GM23338 (cell line): Measurements from ENCODE around the gene GNB1. TPM values are rescaled to one million over a fixed set of nuclear protein-coding genes. Genes with fewer than 3 reads are reported as not detected.

Experiments used
- ATAC-seq: fragments of 200-7000 bp; cut with Tn5 transposase; 3 replicates; pipeline ENCODE4 v1.9.1; 2020
- DNase-seq: peaks from one replicate; pipeline ENCODE4 v3.0.0-alpha.2; 2015; ENCODE audit warnings: low spot score
- H2AFZ ChIP-seq: fragments of 200-600 bp; sonication (generic); 2 replicates; pipeline ENCODE4 v1.8.0; 2016; ENCODE audit warnings: antibody characterized with exemption, mild to moderate bottlenecking, moderate library complexity
- H3F3A ChIP-seq: fragments of 200-600 bp; sonication (generic); replicated peaks from 2 replicates; pipeline ENCODE4 v1.8.0; 2017; ENCODE audit warnings: antibody characterized with exemption, mixed run types, low read depth
- H3K27ac ChIP-seq: fragments of 200-600 bp; sonication (generic); 2 replicates; pipeline ENCODE4 v1.6.1; 2016; ENCODE audit warnings: low read depth
- H3K27me3 ChIP-seq: fragments of 200-600 bp; sonication (generic); 2 replicates; pipeline ENCODE4 v1.8.0; 2016; ENCODE audit warnings: mild to moderate bottlenecking, mixed run types, moderate library complexity; ENCODE audit not compliant: insufficient read depth
- H3K36me3 ChIP-seq: fragments of 200-600 bp; sonication (generic); 2 replicates; pipeline ENCODE4 v1.8.0; 2016; ENCODE audit warnings: mild to moderate bottlenecking; ENCODE audit not compliant: insufficient read depth
- H3K4me1 ChIP-seq: fragments of 200-600 bp; sonication (generic); 2 replicates; pipeline ENCODE4 v1.8.0; 2016; ENCODE audit warnings: mild to moderate bottlenecking, moderate library complexity; ENCODE audit not compliant: insufficient read depth
- H3K4me2 ChIP-seq: fragments of 200-600 bp; sonication (generic); 2 replicates; pipeline ENCODE4 v1.7.1; 2017; ENCODE audit warnings: mixed run types
- H3K4me3 ChIP-seq: fragments of 200-600 bp; sonication (generic); 2 replicates; pipeline ENCODE4 v1.6.1; 2016; ENCODE audit warnings: mixed run types
- H3K79me2 ChIP-seq: fragments of 200-600 bp; sonication (generic); replicated peaks from 2 replicates; pipeline ENCODE4 v1.8.0; 2017; ENCODE audit warnings: mild to moderate bottlenecking; ENCODE audit not compliant: insufficient read depth
- H3K9me2 ChIP-seq: fragments of 200-600 bp; sonication (generic); 2 replicates; pipeline ENCODE4 v1.8.0; 2017; ENCODE audit not compliant: insufficient read depth
- H4K20me1 ChIP-seq: fragments of 200-600 bp; sonication (generic); replicated peaks from 2 replicates; pipeline ENCODE4 v1.8.0; 2017; ENCODE audit warnings: mild to moderate bottlenecking; ENCODE audit not compliant: insufficient read depth
- H3K27ac Mint-ChIP-seq: 2 replicates; pipeline ENCODE4 v1.8.0; 2020; ENCODE audit warnings: inconsistent platforms, mild to moderate bottlenecking, moderate library complexity, mixed read lengths
- H3K27me3 Mint-ChIP-seq: 3 replicates; pipeline ENCODE4 v1.8.0; 2022; ENCODE audit warnings: low read depth, mild to moderate bottlenecking, moderate library complexity, mixed read lengths, inconsistent platforms; ENCODE audit not compliant: insufficient read depth, poor library complexity
- H3K36me3 Mint-ChIP-seq: 3 replicates; pipeline ENCODE4 v1.8.0; 2021; ENCODE audit warnings: low read depth, mild to moderate bottlenecking, inconsistent platforms, moderate library complexity, mixed read lengths
- H3K4me1 Mint-ChIP-seq: 3 replicates; pipeline ENCODE4 v1.8.0; 2020; ENCODE audit warnings: mild to moderate bottlenecking, inconsistent platforms, mixed read lengths
- H3K4me3 Mint-ChIP-seq: 3 replicates; pipeline ENCODE4 v1.8.0; 2021; ENCODE audit warnings: moderate library complexity, mild to moderate bottlenecking, inconsistent platforms, mixed read lengths
- H3K9me3 Mint-ChIP-seq: 3 replicates; pipeline ENCODE4 v1.8.0; 2020; ENCODE audit warnings: moderate library complexity, mild to moderate bottlenecking, inconsistent platforms, mixed read lengths
- CREB1 ChIP-seq: fragments of 250-450 bp; sonication (Bioruptor Pico); IDR thresholded peaks from 2 replicates; pipeline ENCODE4 v1.5.0; 2020; ENCODE audit warnings: low read depth, mild to moderate bottlenecking, moderate library complexity
- EZH2 ChIP-seq: fragments of 200-600 bp; sonication (generic); IDR thresholded peaks from one replicate; pipeline ENCODE4 v1.8.0; 2017; ENCODE audit warnings: antibody characterized with exemption, mild to moderate bottlenecking, low read depth; ENCODE audit not compliant: unreplicated experiment
- EZH2phosphoT487 ChIP-seq: fragments of 200-600 bp; sonication (generic); IDR thresholded peaks from one replicate; pipeline ENCODE4 v1.8.1; 2018; ENCODE audit warnings: antibody characterized with exemption; ENCODE audit not compliant: unreplicated experiment
- JUNB ChIP-seq: IDR thresholded peaks from one replicate; pipeline ENCODE4 v1.6.1; 2016; ENCODE audit warnings: antibody characterized with exemption; ENCODE audit not compliant: unreplicated experiment
- NANOG ChIP-seq: IDR thresholded peaks from 2 replicates; pipeline ENCODE4 v1.6.1; 2016; ENCODE audit warnings: antibody characterized with exemption, borderline replicate concordance
- POLR2AphosphoS5 ChIP-seq: IDR thresholded peaks from 2 replicates; pipeline ENCODE4 v1.6.1; 2016; ENCODE audit warnings: antibody characterized with exemption, low read depth
- STAT1 ChIP-seq: IDR thresholded peaks from one replicate; pipeline ENCODE4 v1.6.1; 2016; ENCODE audit warnings: antibody characterized with exemption; ENCODE audit not compliant: unreplicated experiment
- ZNF114 ChIP-seq: fragments of 250-450 bp; sonication (Bioruptor Pico); IDR thresholded peaks from 2 replicates; pipeline ENCODE4 v1.5.0; 2020; ENCODE audit warnings: mild to moderate bottlenecking, moderate library complexity
- ZNF331 ChIP-seq: fragments of 250-450 bp; sonication (Bioruptor Pico); IDR thresholded peaks from 2 replicates; pipeline ENCODE4 v1.5.0; 2020; ENCODE audit warnings: low read depth, mild to moderate bottlenecking, moderate library complexity
- polyA plus RNA-seq: library from polyadenylated mRNA; unstranded; fragments of >200 nt; fragmentation: Nextera tagmentation; extraction: Ambion mirVana; gene quantifications from 2 replicates; pipeline ENCODE4 v1.2.1, GENCODE V29; 2016
- total RNA-seq: library from RNA; depleted of rRNA; stranded (reverse); fragments of >200 nt; shearing (Covaris generic); gene quantifications from 2 replicates; pipeline ENCODE4 v1.2.3, GENCODE V29; 2014
- TF ChIP-seq, protein P1 (sequence below), 2 experiments: fragments of 200-600 bp in 1 of 2; sonication (generic) in 1 of 2; conservative IDR thresholded peaks; 2 replicates each; pipeline versions ENCODE4 v1.5.1 to v1.6.1; 2016 to 2017; ENCODE audit warnings: antibody characterized with exemption in 2 of 2, low read depth in 2 of 2, mild to moderate bottlenecking in 2 of 2, moderate library complexity in 1 of 2
- TF ChIP-seq, protein P2 (sequence below): fragments of 250-450 bp; sonication (Bioruptor Pico); IDR thresholded peaks from 2 replicates; pipeline ENCODE4 v1.5.0; 2020; ENCODE audit warnings: mild to moderate bottlenecking, moderate library complexity
- TF ChIP-seq, protein P3 (sequence below): IDR thresholded peaks from one replicate; pipeline ENCODE4 v1.6.1; 2018; ENCODE audit warnings: antibody characterized with exemption; ENCODE audit not compliant: unreplicated experiment
- TF ChIP-seq, protein P4 (sequence below): IDR thresholded peaks from 2 replicates; pipeline ENCODE4 v1.6.1; 2016; ENCODE audit warnings: antibody characterized with exemption

Gene GNB1
- total and polyA plus RNA-seq, 2 experiments from 2014 or later: 65.4 to 138 TPM

DNA sequence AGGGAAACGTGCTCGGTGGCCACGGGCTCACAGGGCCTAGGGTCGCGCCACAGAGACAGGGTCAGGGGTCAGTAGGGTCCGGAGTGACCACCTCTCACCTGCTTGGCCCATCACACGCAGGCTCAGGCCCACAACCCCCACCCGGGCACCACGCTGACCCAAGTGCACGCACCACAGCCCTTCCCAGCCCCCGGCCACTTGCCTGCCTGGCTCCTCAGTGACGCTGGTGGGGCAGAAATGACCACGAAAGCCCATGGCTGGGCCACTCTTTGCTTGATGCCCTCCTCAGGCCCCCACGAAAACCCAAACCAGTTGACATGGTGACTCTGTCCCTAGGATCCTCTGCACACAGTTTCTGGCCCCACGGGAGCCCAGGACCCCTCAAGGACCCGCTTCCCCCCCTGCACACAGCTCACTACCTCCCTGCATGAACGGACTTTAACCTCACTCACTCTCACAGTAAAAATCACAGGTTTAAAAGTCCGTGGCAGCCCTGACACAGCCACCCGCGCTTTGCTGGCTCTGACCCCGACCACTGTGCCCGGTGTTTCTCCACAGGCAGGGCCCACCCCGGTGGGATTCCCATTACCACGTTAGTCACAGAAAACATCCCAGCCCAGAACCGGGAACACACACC, 133.3 kb downstream of the GNB1 start:
- Mint-ChIP-seq H3K4me3 (no peak overlapping the region; the same call in 2 of the 3 replicates), H3K27me3 (peaks cover 15% of the 10 kb centered on the region), H3K4me1 (peaks cover 1% of the 10 kb centered on the region; the same call in 2 of the 3 replicates), H3K9me3 (no peaks in the 10 kb centered on the region), H3K27ac (peak overlapping the region; percentile 53; the same call in 1 of the 2 replicates), H3K36me3 (peaks cover 73% of the 10 kb centered on the region)
- ATAC-seq (no peak), DNase-seq (no peak)
- no peak for TF ChIP-seq EZH2phosphoT487
- TF ChIP-seq, protein P1, sequence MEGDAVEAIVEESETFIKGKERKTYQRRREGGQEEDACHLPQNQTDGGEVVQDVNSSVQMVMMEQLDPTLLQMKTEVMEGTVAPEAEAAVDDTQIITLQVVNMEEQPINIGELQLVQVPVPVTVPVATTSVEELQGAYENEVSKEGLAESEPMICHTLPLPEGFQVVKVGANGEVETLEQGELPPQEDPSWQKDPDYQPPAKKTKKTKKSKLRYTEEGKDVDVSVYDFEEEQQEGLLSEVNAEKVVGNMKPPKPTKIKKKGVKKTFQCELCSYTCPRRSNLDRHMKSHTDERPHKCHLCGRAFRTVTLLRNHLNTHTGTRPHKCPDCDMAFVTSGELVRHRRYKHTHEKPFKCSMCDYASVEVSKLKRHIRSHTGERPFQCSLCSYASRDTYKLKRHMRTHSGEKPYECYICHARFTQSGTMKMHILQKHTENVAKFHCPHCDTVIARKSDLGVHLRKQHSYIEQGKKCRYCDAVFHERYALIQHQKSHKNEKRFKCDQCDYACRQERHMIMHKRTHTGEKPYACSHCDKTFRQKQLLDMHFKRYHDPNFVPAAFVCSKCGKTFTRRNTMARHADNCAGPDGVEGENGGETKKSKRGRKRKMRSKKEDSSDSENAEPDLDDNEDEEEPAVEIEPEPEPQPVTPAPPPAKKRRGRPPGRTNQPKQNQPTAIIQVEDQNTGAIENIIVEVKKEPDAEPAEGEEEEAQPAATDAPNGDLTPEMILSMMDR (conservative IDR thresholded peaks at IDR 0.05; ENCODE audit: low read depth in 2 of 2): no peak
- no peak for TF ChIP-seq JUNB
- no peak for TF ChIP-seq EZH2
- no peak for TF ChIP-seq CREB1 (CRISPR knock-in tag)
- no peak for TF ChIP-seq ZNF331
- TF ChIP-seq STAT1: no peak
- no peak for TF ChIP-seq NANOG
- TF ChIP-seq, protein P2, sequence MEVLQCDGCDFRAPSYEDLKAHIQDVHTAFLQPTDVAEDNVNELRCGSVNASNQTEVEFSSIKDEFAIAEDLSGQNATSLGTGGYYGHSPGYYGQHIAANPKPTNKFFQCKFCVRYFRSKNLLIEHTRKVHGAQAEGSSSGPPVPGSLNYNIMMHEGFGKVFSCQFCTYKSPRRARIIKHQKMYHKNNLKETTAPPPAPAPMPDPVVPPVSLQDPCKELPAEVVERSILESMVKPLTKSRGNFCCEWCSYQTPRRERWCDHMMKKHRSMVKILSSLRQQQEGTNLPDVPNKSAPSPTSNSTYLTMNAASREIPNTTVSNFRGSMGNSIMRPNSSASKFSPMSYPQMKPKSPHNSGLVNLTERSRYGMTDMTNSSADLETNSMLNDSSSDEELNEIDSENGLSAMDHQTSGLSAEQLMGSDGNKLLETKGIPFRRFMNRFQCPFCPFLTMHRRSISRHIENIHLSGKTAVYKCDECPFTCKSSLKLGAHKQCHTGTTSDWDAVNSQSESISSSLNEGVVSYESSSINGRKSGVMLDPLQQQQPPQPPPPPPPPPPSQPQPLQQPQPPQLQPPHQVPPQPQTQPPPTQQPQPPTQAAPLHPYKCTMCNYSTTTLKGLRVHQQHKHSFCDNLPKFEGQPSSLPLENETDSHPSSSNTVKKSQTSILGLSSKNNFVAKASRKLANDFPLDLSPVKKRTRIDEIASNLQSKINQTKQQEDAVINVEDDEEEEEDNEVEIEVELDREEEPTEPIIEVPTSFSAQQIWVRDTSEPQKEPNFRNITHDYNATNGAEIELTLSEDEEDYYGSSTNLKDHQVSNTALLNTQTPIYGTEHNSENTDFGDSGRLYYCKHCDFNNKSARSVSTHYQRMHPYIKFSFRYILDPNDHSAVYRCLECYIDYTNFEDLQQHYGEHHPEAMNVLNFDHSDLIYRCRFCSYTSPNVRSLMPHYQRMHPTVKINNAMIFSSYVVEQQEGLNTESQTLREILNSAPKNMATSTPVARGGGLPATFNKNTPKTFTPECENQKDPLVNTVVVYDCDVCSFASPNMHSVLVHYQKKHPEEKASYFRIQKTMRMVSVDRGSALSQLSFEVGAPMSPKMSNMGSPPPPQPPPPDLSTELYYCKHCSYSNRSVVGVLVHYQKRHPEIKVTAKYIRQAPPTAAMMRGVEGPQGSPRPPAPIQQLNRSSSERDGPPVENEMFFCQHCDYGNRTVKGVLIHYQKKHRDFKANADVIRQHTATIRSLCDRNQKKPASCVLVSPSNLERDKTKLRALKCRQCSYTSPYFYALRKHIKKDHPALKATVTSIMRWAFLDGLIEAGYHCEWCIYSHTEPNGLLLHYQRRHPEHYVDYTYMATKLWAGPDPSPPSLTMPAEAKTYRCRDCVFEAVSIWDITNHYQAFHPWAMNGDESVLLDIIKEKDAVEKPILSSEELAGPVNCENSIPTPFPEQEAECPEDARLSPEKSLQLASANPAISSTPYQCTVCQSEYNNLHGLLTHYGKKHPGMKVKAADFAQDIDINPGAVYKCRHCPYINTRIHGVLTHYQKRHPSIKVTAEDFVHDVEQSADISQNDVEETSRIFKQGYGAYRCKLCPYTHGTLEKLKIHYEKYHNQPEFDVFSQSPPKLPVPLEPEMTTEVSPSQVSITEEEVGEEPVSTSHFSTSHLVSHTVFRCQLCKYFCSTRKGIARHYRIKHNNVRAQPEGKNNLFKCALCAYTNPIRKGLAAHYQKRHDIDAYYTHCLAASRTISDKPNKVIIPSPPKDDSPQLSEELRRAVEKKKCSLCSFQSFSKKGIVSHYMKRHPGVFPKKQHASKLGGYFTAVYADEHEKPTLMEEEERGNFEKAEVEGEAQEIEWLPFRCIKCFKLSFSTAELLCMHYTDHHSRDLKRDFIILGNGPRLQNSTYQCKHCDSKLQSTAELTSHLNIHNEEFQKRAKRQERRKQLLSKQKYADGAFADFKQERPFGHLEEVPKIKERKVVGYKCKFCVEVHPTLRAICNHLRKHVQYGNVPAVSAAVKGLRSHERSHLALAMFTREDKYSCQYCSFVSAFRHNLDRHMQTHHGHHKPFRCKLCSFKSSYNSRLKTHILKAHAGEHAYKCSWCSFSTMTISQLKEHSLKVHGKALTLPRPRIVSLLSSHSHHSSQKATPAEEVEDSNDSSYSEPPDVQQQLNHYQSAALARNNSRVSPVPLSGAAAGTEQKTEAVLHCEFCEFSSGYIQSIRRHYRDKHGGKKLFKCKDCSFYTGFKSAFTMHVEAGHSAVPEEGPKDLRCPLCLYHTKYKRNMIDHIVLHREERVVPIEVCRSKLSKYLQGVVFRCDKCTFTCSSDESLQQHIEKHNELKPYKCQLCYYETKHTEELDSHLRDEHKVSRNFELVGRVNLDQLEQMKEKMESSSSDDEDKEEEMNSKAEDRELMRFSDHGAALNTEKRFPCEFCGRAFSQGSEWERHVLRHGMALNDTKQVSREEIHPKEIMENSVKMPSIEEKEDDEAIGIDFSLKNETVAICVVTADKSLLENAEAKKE: no peak
- TF ChIP-seq, protein P3, sequence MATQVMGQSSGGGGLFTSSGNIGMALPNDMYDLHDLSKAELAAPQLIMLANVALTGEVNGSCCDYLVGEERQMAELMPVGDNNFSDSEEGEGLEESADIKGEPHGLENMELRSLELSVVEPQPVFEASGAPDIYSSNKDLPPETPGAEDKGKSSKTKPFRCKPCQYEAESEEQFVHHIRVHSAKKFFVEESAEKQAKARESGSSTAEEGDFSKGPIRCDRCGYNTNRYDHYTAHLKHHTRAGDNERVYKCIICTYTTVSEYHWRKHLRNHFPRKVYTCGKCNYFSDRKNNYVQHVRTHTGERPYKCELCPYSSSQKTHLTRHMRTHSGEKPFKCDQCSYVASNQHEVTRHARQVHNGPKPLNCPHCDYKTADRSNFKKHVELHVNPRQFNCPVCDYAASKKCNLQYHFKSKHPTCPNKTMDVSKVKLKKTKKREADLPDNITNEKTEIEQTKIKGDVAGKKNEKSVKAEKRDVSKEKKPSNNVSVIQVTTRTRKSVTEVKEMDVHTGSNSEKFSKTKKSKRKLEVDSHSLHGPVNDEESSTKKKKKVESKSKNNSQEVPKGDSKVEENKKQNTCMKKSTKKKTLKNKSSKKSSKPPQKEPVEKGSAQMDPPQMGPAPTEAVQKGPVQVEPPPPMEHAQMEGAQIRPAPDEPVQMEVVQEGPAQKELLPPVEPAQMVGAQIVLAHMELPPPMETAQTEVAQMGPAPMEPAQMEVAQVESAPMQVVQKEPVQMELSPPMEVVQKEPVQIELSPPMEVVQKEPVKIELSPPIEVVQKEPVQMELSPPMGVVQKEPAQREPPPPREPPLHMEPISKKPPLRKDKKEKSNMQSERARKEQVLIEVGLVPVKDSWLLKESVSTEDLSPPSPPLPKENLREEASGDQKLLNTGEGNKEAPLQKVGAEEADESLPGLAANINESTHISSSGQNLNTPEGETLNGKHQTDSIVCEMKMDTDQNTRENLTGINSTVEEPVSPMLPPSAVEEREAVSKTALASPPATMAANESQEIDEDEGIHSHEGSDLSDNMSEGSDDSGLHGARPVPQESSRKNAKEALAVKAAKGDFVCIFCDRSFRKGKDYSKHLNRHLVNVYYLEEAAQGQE: no peak
- TF ChIP-seq POLR2AphosphoS5: no peak
- TF ChIP-seq ZNF114 (CRISPR knock-in tag): no peak
- TF ChIP-seq, protein P4, sequence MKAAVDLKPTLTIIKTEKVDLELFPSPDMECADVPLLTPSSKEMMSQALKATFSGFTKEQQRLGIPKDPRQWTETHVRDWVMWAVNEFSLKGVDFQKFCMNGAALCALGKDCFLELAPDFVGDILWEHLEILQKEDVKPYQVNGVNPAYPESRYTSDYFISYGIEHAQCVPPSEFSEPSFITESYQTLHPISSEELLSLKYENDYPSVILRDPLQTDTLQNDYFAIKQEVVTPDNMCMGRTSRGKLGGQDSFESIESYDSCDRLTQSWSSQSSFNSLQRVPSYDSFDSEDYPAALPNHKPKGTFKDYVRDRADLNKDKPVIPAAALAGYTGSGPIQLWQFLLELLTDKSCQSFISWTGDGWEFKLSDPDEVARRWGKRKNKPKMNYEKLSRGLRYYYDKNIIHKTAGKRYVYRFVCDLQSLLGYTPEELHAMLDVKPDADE: no peak
- no peaks in the 10 kb centered on the region for H3K9me2 ChIP-seq
- peaks cover 33% of the 10 kb centered on the region for H3K79me2 ChIP-seq
- no peak overlapping the region for H3K4me2 ChIP-seq
- no peak overlapping the region for H3K4me3 ChIP-seq
- no peak overlapping the region for H3K27ac ChIP-seq
- peaks cover 16% of the 10 kb centered on the region; the same call in 1 of the 2 replicates for H4K20me1 ChIP-seq
- H3K36me3 ChIP-seq: peaks cover 16% of the 10 kb centered on the region; the same call in 1 of the 2 replicates
- no peaks in the 10 kb centered on the region for H3K27me3 ChIP-seq
- peaks cover 11% of the 10 kb centered on the region; the same call in 1 of the 2 replicates for H3F3A ChIP-seq
- H2AFZ ChIP-seq: no peak overlapping the region
- H3K4me1 ChIP-seq: no peaks in the 10 kb centered on the region
